Uterus (tissue), 2 donors: ENCODE data around the gene SLC12A1.

Experiments
- POLR2A ChIP-seq, 2 donors: fragments of 450-650 bp; IDR thresholded peaks; one replicate each; pipeline ENCODE4 v1.6.1; 2016; ENCODE audit warnings: antibody characterized with exemption in 2 of 2, mild to moderate bottlenecking in 1 of 2, moderate library complexity in 1 of 2
- TF ChIP-seq, protein P1 (sequence below), 4 experiments: fragments of 200-600 bp in 2 of 4; fragments of 450-650 bp in 2 of 4; sonication (generic) in 2 of 4; IDR thresholded peaks; one replicate each; pipeline ENCODE4 v1.5.1; 2016 to 2019; ENCODE audit warnings: antibody characterized with exemption in 4 of 4, mild to moderate bottlenecking in 2 of 4, moderate library complexity in 1 of 4

DNA sequence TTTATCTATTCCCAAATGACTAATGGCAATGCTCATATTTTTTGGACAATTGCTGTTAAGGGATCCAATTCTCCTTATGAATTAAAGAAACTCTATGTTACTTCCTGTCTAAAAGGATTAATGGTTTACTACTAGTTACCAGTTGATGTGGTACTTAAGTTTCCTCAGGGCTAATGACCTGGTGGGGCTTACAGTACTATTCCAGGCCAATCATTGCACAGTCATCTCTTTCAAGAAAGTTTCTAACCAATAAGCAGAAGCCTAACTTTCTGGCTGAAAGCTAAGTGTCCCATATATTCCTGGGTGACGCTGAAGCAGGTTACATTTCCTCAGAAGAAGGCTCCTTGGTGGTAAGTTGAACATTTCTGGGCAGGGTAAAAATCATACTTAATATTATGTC lies at the start of gene SLC12A1:
- TF ChIP-seq, protein P1, sequence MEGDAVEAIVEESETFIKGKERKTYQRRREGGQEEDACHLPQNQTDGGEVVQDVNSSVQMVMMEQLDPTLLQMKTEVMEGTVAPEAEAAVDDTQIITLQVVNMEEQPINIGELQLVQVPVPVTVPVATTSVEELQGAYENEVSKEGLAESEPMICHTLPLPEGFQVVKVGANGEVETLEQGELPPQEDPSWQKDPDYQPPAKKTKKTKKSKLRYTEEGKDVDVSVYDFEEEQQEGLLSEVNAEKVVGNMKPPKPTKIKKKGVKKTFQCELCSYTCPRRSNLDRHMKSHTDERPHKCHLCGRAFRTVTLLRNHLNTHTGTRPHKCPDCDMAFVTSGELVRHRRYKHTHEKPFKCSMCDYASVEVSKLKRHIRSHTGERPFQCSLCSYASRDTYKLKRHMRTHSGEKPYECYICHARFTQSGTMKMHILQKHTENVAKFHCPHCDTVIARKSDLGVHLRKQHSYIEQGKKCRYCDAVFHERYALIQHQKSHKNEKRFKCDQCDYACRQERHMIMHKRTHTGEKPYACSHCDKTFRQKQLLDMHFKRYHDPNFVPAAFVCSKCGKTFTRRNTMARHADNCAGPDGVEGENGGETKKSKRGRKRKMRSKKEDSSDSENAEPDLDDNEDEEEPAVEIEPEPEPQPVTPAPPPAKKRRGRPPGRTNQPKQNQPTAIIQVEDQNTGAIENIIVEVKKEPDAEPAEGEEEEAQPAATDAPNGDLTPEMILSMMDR (IDR thresholded peaks at IDR 0.05): no peak
- no peak for TF ChIP-seq POLR2A (IDR thresholded peaks at IDR 0.05)
